ENCODE results near the gene CEP89. TPM values are rescaled to one million over a fixed set of nuclear protein-coding genes. Genes with fewer than 3 reads are reported as not detected.
"Not testable (repeated sequence)": the region's sequence is repeated elsewhere in the genome, so short reads cannot be mapped to it uniquely, and the experiment has no call there.

The CEP89 gene
- total RNA-seq, 2 donors from 2014 or later: 9.5 to 9.8 TPM

- H3K36me3 Mint-ChIP-seq (ENCODE audit: low read depth): peaks cover 7% of the 10 kb centered on the region
- ATAC-seq (no peak), DNase-seq (no peak)
- H3K27me3 Mint-ChIP-seq: no peaks in the 10 kb centered on the region
- no peaks in the 10 kb centered on the region for H3K4me1 Mint-ChIP-seq
- no peaks in the 10 kb centered on the region for H3K9me3 ChIP-seq (ENCODE audit: control insufficient read depth, low read length, poor library complexity, severe bottlenecking)
- no peak overlapping the region for H3K4me3 Mint-ChIP-seq
- peak overlapping the region; percentile 10 for H3K27ac Mint-ChIP-seq
Observed at GRCh38 chr19:32901504-32902161, 70.1 kb downstream of the CEP89 start.

GRCh38 chr19:32896516-32897214, 75.1 kb downstream of the CEP89 start:
- peaks cover 9% of the 10 kb centered on the region for H3K9me3 ChIP-seq (ENCODE audit: control insufficient read depth, low read length, poor library complexity, severe bottlenecking)
- DNase-seq: no peak
- H3K4me1 Mint-ChIP-seq: no peaks in the 10 kb centered on the region
- no peak overlapping the region for H3K27ac Mint-ChIP-seq
- no peak overlapping the region for H3K4me3 Mint-ChIP-seq
- no peak for ATAC-seq
- no peaks in the 10 kb centered on the region for H3K27me3 Mint-ChIP-seq
- H3K36me3 Mint-ChIP-seq (ENCODE audit: low read depth): peaks cover 4% of the 10 kb centered on the region

GRCh38 chr19:32895384-32895783, 76.4 kb downstream of the CEP89 start:
- H3K4me1 Mint-ChIP-seq: no peaks in the 10 kb centered on the region
- ATAC-seq: no peak
- H3K9me3 ChIP-seq (ENCODE audit: control insufficient read depth, low read length, poor library complexity, severe bottlenecking): peaks cover 9% of the 10 kb centered on the region

GRCh38 chr19:32891609-32892008, 80.1 kb downstream of the CEP89 start:
- Mint-ChIP-seq H3K4me1 (no peaks in the 10 kb centered on the region), H3K4me3 (no peak overlapping the region)

More at GRCh38 chr19:32895384-32895783, 76.4 kb downstream of the CEP89 start:
- H3K27me3 Mint-ChIP-seq: no peaks in the 10 kb centered on the region
- DNase-seq: no peak
- H3K4me3 Mint-ChIP-seq: no peak overlapping the region
- peaks cover 4% of the 10 kb centered on the region for H3K36me3 Mint-ChIP-seq (ENCODE audit: low read depth)
- no peak overlapping the region for H3K27ac Mint-ChIP-seq

GRCh38 chr19:32890841-32891240, 80.9 kb downstream of the CEP89 start:
- DNase-seq (no peak), ATAC-seq (no peak)
- peaks cover under 1% of the 10 kb centered on the region for H3K4me1 Mint-ChIP-seq
- H3K36me3 Mint-ChIP-seq (ENCODE audit: low read depth): peaks cover 4% of the 10 kb centered on the region
- H3K9me3 ChIP-seq (ENCODE audit: control insufficient read depth, low read length, poor library complexity, severe bottlenecking): peaks cover 9% of the 10 kb centered on the region
- H3K4me3 Mint-ChIP-seq: no peak overlapping the region
- H3K27ac Mint-ChIP-seq: no peak overlapping the region
- H3K27me3 Mint-ChIP-seq: no peaks in the 10 kb centered on the region

More at GRCh38 chr19:32891609-32892008, 80.1 kb downstream of the CEP89 start:
- no peak for DNase-seq
- ATAC-seq: no peak
- H3K9me3 ChIP-seq (ENCODE audit: control insufficient read depth, low read length, poor library complexity, severe bottlenecking): peaks cover 9% of the 10 kb centered on the region
- H3K27ac Mint-ChIP-seq: no peak overlapping the region
- H3K36me3 Mint-ChIP-seq (ENCODE audit: low read depth): peaks cover 4% of the 10 kb centered on the region
- no peaks in the 10 kb centered on the region for H3K27me3 Mint-ChIP-seq

GRCh38 chr19:32890326-32890725, 81.4 kb downstream of the CEP89 start:
- Mint-ChIP-seq H3K4me1 (peaks cover 2% of the 10 kb centered on the region), H3K27me3 (no peaks in the 10 kb centered on the region), H3K4me3 (no peak overlapping the region), H3K36me3 (ENCODE audit: low read depth) (peaks cover 4% of the 10 kb centered on the region), H3K27ac (no peak overlapping the region)
- DNase-seq: no peak
- no peak for ATAC-seq
- peaks cover 9% of the 10 kb centered on the region for H3K9me3 ChIP-seq (ENCODE audit: control insufficient read depth, low read length, poor library complexity, severe bottlenecking)

GRCh38 chr19:32889137-32889934, 82.4 kb downstream of the CEP89 start:
- H3K27ac Mint-ChIP-seq: no peak overlapping the region
- peaks cover 2% of the 10 kb centered on the region for H3K4me1 Mint-ChIP-seq
- H3K4me3 Mint-ChIP-seq: no peak overlapping the region
- ATAC-seq (no peak), DNase-seq (no peak)
- peaks cover 4% of the 10 kb centered on the region for H3K36me3 Mint-ChIP-seq (ENCODE audit: low read depth)
- H3K27me3 Mint-ChIP-seq: no peaks in the 10 kb centered on the region
- H3K9me3 ChIP-seq (ENCODE audit: control insufficient read depth, low read length, poor library complexity, severe bottlenecking): peaks cover 9% of the 10 kb centered on the region

GRCh38 chr19:32887572-32888215, 84.1 kb downstream of the CEP89 start:
- H3K9me3 ChIP-seq (ENCODE audit: control insufficient read depth, low read length, poor library complexity, severe bottlenecking): peaks cover 3% of the 10 kb centered on the region
- no peak overlapping the region for H3K27ac Mint-ChIP-seq
- no peak for ATAC-seq
- no peaks in the 10 kb centered on the region for H3K36me3 Mint-ChIP-seq (ENCODE audit: low read depth)
- H3K27me3 Mint-ChIP-seq: no peaks in the 10 kb centered on the region
- DNase-seq: no peak
- H3K4me1 Mint-ChIP-seq: peaks cover 2% of the 10 kb centered on the region
- no peak overlapping the region for H3K4me3 Mint-ChIP-seq

GRCh38 chr19:32886241-32886640, 85.5 kb downstream of the CEP89 start:
- no peak for ATAC-seq
- H3K27me3 Mint-ChIP-seq: no peaks in the 10 kb centered on the region
- H3K4me3 Mint-ChIP-seq: no peak overlapping the region
- no peaks in the 10 kb centered on the region for H3K36me3 Mint-ChIP-seq (ENCODE audit: low read depth)
- DNase-seq: no peak
- no peak overlapping the region for H3K27ac Mint-ChIP-seq
- peaks cover 4% of the 10 kb centered on the region for H3K4me1 Mint-ChIP-seq
- H3K9me3 ChIP-seq (ENCODE audit: control insufficient read depth, low read length, poor library complexity, severe bottlenecking): no peaks in the 10 kb centered on the region

GRCh38 chr19:32885255-32885654, 86.5 kb downstream of the CEP89 start:
- not testable (repeated sequence) for H3K27me3 Mint-ChIP-seq; H3K4me1 Mint-ChIP-seq; H3K9me3 ChIP-seq (ENCODE audit: control insufficient read depth, low read length, poor library complexity, severe bottlenecking); DNase-seq; H3K36me3 Mint-ChIP-seq (ENCODE audit: low read depth); H3K27ac Mint-ChIP-seq; H3K4me3 Mint-ChIP-seq; ATAC-seq

- H3K9me3 ChIP-seq (ENCODE audit: control insufficient read depth, low read length, poor library complexity, severe bottlenecking): no peaks in the 10 kb centered on the region
- Mint-ChIP-seq H3K27ac (no peak overlapping the region), H3K27me3 (no peaks in the 10 kb centered on the region), H3K36me3 (ENCODE audit: low read depth) (peaks cover 5% of the 10 kb centered on the region), H3K4me3 (no peak overlapping the region), H3K4me1 (peaks cover 6% of the 10 kb centered on the region)
- DNase-seq (no peak), ATAC-seq (no peak)
Observed at GRCh38 chr19:32881766-32882165, 90.0 kb downstream of the CEP89 start.

- DNase-seq: no peak
- Mint-ChIP-seq H3K36me3 (ENCODE audit: low read depth) (peaks cover 5% of the 10 kb centered on the region), H3K4me1 (peaks cover 9% of the 10 kb centered on the region), H3K27ac (no peak overlapping the region), H3K4me3 (no peak overlapping the region), H3K27me3 (no peaks in the 10 kb centered on the region)
- no peaks in the 10 kb centered on the region for H3K9me3 ChIP-seq (ENCODE audit: control insufficient read depth, low read length, poor library complexity, severe bottlenecking)
- no peak for ATAC-seq
Observed at GRCh38 chr19:32880622-32881021, 91.1 kb downstream of the CEP89 start.

GRCh38 chr19:32879741-32880140, 92.0 kb downstream of the CEP89 start:
- Mint-ChIP-seq H3K27ac (no peak overlapping the region), H3K36me3 (ENCODE audit: low read depth) (peaks cover 5% of the 10 kb centered on the region), H3K27me3 (no peaks in the 10 kb centered on the region), H3K4me1 (peaks cover 9% of the 10 kb centered on the region), H3K4me3 (no peak overlapping the region)
- DNase-seq (no peak), ATAC-seq (no peak)
- no peaks in the 10 kb centered on the region for H3K9me3 ChIP-seq (ENCODE audit: control insufficient read depth, low read length, poor library complexity, severe bottlenecking)

Data from T-helper 17 cell (primary cell).